ENCODE data around the gene BTBD2.

The BTBD2 gene

GRCh38 chr19:1981253-1981652 lies 34.3 kb downstream of the BTBD2 start:
- DNase-seq: no peak

DNA sequence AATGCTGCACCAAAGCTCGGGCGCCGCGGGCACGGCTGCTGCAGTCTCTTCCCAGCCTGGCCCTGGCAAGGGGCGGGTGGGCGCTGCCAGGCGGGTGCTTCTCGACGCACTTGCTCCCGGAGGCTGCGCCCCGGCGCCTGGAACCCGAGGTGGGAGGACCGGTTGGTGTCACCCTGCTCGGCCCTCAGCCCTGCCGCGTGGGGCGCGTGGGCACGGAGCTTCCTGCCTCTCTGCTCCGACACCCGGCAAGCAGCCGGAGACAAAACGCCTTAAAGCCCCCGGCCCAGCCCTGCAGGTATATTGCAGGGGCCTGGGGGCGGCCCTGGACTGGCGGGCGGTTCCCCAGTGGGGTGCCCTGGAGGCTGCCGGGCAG lies 34.7 kb downstream of the BTBD2 start:
- DNase-seq: no peak

DNA sequence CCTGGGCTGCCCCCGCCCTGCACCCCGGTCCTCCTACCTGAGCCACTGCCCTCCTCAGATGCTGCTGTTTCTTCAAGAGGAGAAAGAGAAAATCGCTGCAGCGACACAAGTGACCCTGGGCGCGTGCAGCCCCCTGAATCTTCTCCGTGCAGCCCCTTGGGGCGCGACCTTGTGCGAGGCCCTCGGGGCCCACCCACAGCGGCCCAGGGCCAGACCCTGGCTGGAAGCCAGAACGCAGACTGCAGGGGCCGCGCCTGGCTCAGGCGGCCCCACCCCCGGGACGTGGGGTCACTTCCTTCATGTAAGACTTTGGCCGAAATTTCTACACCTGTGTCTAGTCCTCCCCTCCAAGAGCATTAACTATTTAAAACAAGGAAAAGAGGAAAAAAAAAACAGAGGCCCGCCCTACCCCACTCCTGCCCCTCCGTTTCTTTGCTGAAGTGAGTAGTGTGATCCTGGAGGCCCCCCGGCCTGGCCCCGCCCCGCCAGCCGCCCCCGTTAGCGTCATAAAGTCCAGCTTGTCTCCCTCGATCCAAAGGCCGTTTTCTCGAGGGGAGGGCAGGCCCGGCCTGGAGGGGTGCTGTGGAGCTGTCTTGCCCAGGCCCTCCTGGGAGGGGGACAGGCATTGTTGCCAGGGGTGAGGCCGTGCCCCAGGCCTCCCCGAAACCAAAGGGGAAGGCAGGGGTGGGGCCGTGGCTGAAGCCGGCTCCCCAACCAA lies 35.3 kb downstream of the BTBD2 start:
- no peak for DNase-seq

DNA sequence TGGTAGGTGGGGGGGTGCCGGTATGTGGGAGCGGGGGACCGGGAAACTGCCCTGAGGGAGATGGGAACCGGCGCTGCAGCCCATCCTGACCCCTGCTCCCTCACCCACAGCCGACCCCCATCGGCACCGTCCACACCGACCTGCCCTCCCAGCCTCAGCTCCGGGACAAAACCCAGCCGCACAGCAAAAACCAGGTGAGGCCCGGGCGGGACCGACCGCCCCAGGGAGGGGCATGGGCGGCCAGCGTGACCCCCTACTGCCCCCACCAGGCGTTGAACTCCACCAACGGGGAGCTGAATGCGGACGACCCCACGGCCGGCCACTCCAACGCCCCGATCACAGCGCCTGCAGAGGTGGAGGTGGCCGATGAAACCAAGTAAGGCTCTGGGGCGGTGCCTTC lies 35.9 kb downstream of the BTBD2 start:
- no peak for DNase-seq

DNA sequence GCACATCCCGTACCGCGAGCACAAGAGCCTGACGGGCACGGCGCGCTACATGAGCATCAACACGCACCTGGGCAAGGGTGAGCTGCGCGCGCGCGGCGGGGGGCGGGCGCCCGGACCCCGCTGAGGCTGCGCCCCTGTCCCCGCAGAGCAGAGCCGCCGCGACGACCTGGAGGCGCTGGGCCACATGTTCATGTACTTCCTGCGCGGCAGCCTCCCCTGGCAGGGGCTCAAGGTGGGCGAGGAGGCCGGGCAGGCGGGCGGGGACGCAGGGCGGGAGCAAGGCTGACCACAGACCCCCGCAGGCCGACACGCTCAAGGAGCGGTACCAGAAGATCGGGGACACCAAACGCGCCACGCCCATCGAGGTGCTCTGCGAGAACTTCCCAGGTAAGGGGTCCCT lies 36.5 kb downstream of the BTBD2 start:
- DNase-seq: no peak

DNA sequence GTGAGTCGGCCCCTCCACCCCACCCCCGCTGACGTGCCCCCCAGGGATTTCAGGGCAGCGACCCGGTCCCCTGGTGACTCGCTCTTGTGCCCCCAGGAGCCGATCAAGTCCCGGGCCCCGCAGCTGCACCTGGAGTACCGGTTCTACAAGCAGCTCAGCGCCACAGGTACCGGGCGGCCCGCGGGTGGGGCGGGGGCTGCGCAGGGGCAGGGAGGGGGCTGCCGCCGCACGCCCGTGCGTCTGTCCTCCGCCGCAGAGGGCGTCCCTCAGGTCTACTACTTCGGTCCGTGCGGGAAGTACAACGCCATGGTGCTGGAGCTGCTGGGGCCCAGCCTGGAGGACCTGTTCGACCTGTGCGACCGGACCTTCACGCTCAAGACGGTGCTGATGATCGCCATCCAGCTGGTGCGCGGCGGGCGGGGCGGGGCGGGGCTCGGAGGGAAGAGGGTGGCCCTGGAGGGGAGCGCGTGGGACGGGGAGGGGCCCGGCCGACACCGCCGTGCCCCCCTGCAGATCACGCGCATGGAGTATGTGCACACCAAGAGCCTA lies 37.1 kb downstream of the BTBD2 start:
- DNase-seq: no peak

DNA sequence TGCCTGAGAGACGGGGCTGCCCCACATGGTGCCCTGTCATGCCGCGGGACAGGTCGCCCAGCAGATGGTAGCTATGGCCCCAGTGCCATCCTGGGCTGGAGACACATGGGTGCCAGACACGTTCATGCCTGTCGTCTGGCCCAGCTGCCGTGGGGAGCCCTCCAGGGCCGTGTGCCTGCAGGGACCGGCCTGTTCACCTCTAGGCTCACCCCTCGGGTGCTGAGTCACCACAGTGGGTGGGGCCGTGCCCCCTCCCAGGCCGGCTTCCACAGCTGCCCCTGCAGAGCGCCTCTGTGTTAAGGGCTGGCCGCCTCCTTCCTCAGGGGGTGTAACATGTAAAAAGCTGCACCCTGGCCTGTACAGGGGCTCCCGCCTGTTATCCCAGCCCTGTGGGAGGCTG lies 38.4 kb downstream of the BTBD2 start:
- DNase-seq: no peak

DNA sequence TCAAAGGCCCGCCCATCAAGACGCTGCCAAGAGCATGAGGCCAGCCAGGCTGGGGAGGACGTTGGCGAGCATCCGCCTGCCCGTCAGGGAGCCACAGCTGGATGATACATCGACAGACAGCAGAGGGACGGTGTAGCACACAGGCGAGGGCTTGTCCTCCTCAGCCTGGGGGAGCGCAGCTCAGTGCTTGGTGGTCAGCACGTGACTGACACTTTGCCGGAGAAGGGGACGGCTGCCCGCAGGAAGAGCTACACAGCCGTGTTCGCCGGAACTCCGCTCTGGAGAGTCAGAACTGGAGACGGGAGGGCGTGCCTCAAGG lies 40.4 kb downstream of the BTBD2 start:
- DNase-seq: no peak

GRCh38 chr19:1974381-1975161 lies 40.9 kb downstream of the BTBD2 start:
- no peak for DNase-seq

- DNase-seq: no peak
Measured at GRCh38 chr19:1970806-1971502, 44.6 kb downstream of the BTBD2 start.

DNA sequence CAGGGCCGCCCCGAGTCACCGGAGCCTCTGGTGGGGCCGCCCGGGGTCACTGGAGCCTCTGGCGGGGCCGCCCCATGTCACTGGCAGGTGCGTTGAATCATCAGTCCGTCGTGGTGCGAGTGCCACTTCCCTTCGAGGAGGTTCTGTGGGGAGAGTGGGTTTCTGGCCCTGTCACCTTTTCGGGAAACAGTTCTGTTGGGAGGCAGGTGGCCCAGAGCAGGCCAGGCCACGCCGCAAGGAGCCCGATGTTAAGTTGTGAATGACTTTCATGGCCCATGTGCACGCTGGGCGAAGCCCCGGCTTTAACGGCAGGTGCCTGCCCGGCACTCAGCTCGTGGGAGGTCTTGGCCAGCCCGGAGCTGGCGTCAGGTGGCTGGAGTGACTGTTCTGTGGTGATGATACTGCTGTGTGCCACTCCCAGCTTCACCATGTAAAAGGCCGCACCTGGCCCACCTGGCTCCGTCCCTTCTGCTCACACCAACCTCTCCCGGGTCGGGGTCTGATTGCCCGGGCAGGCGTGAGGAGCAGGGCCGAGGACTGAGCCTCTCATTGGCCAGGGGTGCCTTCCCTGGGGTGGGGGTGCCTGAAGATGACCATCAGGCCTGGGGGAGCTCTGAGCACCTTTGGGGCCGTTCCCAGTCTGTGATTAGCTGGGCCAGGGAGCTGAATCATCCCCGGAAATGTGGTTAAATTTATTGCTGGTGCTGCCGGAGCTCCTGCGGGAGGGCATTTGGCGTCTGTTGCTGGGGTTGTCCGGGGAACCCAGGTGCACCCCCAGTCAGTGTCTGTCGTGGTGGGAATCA lies 45.3 kb downstream of the BTBD2 start:
- DNase-seq: no peak

GRCh38 chr19:1969176-1970002 lies 46.1 kb downstream of the BTBD2 start:
- no peak for DNase-seq

DNA sequence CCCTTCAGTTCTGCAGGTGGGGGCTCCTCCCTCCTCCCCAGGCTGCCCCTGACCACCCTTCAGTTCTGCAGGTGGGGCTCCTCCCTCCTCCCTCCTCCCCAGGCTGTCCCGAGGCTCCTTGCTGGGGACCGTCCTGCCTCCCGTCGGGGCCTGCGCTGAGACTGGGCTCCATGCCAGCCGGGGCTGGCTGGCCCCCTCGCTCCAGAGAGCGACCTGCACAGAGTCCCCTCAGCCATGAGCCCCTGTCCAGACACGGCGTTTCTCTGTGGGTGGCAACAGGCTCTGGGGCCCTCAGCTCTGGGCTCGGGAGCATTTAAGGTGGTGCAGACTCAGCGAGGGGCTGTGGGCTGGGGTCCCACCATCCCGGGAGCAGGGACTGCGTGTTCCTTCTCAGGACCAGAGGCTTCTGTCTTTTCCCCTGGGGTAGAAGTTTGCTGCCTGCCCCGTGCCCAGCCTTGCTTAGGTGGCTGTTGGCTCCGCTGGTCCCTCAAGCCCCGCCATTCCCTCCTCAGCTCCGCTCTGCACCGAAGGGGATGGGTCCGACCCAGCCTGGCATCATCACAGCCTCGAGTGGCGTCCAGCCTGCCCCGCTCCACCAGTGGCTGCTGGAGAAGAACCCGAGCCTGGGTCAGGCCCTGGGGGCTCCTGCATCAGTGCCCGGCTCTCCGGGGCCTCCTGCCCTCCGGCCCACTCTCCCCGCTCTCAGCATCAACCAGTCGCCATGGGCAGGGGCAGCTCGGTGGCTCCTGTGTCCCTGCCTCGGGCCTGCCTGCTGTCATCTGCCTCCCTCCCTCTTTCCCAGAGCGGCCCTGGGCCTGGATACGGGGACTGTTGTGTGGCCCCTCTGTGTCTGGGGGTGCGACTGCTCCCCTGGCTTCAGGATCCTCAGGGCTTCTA lies 47.0 kb downstream of the BTBD2 start:
- no peak for DNase-seq

DNA sequence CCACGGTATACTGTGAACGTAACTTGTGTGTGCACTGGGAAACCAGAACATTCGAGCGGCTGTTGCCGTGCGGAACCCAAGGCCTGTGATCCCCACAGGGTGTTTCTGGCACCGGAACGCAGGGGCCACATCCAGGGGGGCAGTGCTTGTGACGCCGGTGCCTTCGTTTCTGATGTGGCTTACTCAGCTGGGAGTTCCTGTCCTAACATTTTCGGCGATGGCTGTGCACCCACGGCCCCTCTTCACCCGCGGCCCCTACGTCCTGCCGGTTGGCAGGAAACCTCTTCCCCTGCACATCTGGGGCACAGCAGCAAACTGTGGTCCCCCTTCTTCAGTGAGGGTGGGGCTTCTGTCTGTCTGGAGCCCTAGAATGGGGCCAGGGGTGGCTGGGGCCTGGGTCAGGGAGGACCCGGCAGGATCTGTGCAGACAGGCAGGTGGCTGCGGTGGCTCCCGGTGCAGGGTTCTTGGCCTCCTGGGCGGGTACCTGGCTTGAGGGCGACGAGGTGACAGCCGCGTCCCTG lies 48.4 kb downstream of the BTBD2 start:
- no peak for DNase-seq

- DNase-seq: no peak
Measured at GRCh38 chr19:1962674-1963073, 52.8 kb downstream of the BTBD2 start.

DNA sequence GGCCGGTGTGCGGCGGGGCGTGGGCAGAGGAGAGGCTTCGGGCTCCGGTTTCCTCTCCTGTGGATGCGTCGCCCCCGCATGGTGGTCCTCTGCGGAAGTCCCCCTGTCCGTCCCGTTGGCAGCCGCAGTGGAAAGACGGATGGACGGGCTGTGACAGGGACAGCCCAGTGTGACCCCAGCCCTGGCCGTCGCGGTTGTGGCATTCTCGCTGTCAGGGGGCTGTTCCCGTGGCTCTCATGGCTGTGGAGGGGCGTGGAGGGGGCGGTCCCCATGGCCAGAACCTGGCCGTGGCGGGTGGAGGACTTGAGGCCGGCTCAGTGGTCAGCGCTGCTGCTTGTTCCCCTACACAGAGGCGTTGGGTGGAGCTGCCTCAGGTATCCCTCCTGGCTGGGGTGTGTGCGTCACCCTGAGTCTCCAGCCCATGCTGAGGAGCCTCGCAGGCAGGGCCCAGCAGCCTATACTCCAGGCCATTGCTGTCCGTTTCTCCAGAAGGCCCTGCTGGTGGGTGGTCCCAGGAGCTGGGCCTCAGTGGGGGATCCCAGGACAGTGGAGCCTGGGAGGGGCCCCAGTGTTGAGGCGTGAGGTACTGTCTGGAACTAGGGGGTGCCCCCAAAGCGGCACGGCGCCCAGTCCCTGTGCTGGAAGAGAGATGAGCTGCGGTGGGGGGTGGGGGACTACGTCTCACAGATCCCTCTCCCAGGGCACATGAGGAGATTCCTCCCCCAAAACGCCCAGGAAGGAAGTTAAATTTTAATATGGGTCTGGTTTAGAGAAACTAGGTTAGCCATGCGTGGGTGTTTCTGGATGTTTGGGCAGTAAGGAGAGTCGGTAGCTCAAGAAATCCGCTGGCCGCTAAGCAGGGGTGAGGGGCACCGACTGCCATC lies 54.3 kb downstream of the BTBD2 start:
- DNase-seq: no peak

DNA sequence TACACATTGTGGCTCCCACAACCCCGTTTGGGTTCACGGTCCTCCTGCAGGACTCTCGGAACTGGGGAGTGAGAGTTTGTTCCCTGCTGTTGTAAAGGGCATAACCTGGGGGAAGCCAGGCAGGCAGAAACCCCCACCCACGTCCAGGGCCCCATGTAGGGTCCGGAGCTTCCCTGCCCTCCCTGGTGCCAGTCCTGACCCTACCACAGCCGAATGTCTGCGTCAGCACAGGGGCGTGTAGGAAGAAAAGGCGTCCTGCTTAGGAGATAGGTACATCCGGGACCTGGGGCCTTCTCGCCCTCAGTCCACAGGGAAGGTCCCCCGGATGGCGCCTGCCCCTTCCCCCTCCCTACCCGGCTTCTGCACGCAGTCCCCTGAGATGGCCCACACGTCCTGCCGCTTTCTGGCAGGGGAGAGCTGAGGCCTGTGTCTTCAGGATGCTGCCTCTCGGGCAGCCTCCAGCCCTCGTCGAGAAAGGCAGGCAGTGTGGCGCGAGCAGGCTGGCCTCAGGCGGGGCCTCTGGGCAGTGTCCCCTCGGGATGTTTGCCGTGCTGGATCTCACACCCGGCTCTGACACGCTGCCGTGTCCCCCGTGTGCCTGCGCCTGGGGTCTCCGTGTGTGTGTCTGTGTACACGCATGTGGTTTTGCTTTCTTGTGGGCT lies 55.5 kb downstream of the BTBD2 start:
- no peak for DNase-seq

GRCh38 chr19:1957562-1958248 lies 57.8 kb downstream of the BTBD2 start:
- DNase-seq: no peak

Measured in stimulated activated CD4-positive, alpha-beta T cell treated with anti-CD3 and anti-CD28 coated beads, Interleukin-2, amount 100 ng/mL, for 48 hours (primary cell).